SKM-1 treated with dmso at 0.1 percent for 144 hours (cell line): ENCODE data around the gene ACY1.
A peak's percentile ranks its signal among the peaks of the same experiment; 100 is the strongest.

Experiments used
- DNase-seq: peaks from one replicate; lab custom pipeline; 2025; ENCODE audit not compliant: unreplicated experiment; lab: John Stamatoyannopoulos, UW

ACY1 gene

DNA sequence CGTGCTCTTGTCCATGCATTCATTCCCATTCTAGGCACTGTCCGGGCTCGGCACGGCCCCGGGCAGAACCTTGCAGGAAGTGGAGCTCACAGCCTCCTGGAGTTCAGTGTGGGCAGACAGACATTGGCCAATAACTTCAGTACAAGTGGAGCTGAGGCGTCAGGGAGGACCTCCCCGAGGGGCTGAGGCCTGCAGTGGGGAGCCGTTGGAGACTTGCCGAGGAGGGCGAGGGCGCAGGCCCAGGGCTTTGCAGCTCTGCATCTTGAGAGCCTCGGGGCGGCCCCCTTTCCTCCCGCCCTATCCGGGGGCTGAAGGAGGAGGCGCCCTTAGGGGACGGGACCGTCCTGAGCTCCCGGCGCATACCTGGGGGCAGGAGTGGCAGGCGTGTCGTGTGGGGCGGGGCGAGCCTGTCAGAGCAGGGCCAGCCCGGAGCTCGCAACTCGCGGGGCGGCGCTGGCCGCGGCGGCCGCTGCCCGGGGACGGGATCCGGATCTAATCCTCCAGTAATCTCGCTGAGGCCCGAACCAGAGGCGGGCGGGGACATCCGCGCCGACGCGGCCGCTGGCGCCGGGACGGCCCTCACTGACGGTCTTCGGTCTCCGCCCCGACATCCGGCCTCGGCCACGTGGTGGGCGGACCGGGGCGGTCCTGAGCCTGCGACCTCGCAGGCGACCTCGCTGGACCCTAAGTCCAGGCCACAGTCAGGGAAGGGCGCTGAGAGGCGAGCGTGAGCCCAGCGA, at the start of gene ACY1:
ACY1 (plus strand) TSS at position 698 of the 740 bp plus-strand sequence. CDS start 530 bp downstream, outside the sequence.
- peak; percentile 70 for DNase-seq

GRCh38 chr3:51934139-51934850, 49.0 kb upstream of the ACY1 start:
- DNase-seq: no peak

DNA sequence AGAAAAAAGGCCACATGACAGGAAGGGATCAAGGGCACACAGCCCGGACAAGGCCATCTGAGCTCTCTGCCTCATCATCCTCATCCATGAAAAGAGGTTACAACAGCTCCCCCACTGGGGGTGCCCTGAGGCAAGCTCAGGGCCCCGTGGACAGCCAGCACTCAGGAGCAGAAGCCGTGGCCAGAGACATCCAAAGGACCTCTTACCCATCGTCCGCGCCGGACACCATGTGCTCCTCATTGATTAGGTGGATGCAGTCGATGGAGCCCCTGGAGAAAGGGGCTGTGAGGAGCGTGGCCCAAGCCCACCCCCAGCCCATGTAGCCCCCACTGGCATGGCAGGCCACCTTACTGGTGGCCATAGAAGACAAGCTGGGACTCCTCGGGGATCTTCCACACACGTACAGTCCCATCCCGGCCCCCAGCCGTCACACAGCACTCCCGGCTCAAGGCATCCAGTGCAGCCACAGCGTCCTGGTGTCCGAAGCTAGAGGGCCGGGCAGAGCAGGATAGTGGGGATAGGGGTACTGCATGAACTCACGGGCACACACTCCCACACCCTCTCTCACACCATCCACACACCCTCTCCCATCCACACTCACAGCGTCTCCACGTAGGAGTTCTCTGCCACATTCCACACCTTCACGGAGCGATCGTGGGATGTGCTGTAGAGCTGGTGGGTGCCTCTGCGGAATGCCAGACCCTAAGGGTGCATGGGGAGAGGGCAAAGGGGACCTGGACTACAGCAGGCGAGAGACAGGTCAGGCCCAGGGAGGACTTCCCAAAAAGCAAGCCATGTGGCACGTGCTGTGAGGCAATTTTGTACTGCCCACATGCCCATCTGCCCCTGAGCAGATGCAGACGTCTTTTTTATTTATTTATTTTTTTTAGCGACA, 48.1 kb upstream of the ACY1 start:
- DNase-seq: no peak

GRCh38 chr3:51935886-51936755, 47.2 kb upstream of the ACY1 start:
- no peak for DNase-seq

GRCh38 chr3:51937014-51937413, 46.3 kb upstream of the ACY1 start:
- no peak for DNase-seq

- DNase-seq: no peak
Measured at GRCh38 chr3:51937611-51938450, 45.5 kb upstream of the ACY1 start.

DNA sequence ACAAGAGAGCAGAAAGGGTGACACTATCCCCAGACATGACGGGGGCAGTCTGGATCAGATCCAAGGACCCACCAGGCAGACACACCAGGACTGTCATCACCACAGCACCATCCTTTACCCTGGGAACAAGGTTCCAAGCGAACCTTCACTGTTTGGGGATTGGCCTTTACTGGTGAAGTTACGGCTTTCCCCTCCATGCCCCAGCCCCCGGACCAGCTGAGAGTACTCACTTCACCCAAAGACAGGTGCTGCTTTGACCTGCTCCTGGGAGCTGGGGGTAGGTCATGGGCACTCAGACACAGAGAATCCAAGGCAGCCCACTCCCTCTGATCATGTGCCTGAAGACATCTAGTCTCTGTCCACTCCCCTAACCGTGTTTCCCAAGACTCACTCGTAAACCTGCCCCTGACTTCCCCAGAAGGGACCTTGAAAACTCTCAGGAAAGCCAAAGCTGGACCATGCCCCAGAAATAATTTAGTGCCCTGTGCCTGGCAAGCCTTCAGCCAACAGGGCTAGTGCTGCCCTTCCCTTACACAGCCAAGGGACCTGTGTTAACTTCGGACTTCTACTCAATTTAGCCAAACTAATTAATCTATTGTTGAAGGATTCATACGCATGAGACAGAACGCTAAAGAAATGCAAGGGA, 44.4 kb upstream of the ACY1 start:
- DNase-seq: no peak

GRCh38 chr3:51940648-51941462, 42.5 kb upstream of the ACY1 start:
- no peak for DNase-seq

DNA sequence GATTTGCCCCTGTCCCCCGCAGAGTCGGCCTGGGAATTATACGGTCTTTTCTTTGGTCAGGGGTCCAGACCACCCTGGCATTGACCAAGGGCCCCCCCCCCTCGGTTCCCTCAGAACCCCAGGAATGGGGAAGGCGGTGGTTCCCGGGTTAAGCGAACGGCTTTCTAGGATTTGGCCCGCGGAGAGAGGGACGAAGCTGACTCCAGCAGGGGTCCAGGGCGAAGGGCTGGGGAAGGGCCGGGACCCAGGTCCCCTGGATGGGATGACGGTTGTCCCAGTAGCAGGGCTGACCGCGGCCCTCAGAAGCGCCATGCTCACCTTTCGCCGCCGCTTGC, 41.9 kb upstream of the ACY1 start:
- DNase-seq: no peak

DNA sequence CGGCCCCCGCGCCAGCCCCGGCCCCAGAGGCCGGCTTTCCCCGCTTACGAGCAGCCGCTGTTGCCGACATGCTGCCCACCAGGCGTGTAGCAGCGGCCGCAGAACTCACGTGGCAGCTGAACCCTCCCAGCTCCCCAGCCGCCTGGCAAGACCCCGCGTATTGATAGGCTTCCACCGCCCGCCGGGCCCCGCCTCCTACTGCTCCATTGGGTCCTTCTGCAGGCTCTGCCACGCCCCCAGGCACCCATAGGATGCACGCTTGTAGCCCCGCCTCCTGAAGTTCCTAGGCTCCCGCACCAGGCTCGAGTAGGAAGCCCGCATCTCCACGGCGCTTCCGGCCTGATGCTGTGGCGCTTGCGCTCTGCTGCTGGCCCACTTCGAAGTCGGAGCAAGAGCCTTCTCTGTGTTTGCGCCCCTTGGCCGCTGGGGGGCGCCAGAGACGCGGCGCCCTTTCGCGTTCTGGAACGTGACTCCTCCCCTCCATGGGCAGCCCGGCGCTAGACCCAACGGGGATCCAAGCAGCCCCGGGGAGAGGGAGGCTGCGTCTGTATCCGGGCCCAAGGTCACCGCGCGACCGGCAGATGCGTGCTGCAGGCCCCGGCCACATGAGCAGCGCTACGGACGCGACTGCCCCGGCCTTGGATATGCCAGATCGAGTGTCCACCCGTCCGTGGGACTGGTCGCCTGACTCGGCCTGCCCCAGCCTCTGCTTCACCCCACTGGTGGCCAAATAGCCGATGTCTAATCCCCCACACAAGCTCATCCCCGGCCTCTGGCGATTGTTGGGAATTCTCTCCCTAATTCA, 41.3 kb upstream of the ACY1 start, which contains the start of the genes PARP3 and RRP9:
PARP3 (plus strand) TSS at position 566 of the 805 bp plus-strand sequence. CDS start 993 bp downstream, outside the sequence.
RRP9 (minus strand) TSS at position 107 of the 805 bp plus-strand sequence; CDS start at position 70, 37 bp downstream.
- DNase-seq: peak; percentile 100

DNA sequence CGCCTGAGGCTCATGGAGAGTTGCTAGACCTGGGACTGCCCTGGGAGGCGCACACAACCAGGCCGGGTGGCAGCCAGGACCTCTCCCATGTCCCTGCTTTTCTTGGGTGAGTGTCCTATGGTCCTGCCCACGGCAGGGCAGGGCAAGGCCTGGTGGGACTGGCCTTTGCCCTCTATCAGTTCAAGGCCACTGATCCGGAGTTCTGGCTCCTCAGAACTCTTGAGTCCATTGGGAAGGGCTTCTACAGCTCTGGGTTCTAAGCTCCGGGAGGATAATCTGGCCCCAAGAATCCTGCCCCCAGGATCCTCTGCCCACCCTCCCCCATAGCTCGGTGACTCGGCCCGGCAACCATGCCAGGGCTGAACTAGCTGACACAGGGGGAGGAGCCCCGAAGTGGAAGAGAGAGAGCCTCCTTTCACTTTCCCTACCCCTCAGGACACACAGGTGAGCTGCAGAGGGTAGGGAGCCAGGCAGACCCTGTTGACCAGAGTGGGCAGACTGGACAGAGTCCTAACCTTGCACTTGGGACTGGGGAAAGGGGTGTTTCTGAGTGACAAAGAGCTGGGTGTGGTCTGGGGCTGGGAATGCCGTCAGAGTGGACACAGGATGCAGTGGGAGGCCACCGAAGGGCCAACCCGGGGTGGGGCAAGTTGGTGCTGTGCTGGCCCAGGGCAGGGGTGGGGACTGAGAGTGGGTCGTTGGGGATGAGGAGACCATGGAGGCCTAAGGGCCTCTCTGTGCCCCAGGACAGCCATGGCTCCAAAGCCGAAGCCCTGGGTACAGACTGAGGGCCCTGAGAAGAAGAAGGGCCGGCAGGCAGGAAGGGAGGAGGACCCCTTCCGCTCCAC, 40.5 kb upstream of the ACY1 start:
- DNase-seq: no peak

DNA sequence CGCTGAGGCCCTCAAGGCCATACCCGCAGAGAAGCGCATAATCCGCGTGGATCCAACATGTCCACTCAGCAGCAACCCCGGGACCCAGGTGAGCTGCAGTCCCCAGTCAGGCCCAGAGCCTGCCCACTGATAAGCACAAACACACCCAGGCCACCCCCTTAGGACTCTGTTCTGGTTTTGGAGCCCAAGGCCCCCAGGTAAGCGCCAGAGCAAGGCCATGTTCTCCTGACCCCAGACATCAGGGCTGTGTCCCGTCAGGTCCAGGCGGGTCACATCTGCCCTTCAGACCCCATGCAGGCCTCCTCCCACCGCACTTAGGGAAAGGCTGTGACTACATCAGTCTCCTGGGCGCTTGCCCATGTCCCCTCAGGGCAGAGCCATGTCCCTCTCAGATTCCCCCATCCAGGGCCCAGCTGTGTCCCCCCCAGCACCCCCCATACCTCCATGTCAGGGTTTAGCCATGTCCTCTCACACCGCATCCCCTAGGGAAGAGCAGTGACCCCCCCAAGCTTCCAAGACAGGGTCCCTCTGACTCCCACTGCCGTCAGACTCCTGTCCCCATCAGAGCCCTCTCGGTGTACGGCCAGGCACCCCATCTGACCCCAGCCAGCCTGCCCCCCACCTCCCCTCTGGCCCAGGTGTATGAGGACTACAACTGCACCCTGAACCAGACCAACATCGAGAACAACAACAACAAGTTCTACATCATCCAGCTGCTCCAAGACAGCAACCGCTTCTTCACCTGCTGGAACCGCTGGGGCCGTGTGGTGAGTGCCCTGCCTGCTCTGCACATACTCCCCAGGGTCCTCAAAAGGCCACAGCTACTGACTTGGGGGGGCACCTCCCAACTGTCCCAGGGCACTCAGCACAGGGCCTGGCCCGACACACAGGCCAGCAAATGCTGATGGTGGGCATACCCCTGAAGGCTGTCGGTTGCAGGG, 39.6 kb upstream of the ACY1 start:
- DNase-seq: no peak

DNA sequence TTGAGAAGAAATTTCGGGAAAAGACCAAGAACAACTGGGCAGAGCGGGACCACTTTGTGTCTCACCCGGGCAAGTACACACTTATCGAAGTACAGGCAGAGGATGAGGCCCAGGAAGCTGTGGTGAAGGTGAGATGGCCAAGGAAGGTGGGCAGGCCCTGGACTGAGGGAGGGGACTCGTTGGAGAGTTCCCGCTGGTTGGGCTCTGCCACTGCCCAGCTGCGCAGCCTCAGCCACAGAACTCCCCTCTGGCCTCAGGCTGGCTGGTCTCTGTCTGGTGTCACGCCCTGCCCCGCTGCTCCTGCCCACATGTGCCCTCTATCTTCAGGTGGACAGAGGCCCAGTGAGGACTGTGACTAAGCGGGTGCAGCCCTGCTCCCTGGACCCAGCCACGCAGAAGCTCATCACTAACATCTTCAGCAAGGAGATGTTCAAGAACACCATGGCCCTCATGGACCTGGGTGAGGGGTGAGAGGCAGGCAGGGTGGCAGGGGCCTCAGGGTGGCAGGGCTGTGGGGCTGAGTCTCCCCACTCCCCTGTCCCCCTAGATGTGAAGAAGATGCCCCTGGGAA, 38.8 kb upstream of the ACY1 start:
- no peak for DNase-seq

GRCh38 chr3:51945031-51945840, 38.1 kb upstream of the ACY1 start:
- DNase-seq: no peak
